ENCODE results near the gene PGLYRP2.

- TF ChIP-seq POLR2A (IDR thresholded peaks at IDR 0.05) (no peak), CTCF (IDR thresholded peaks at IDR 0.05) (no peak), POLR2AphosphoS5 (IDR thresholded peaks at IDR 0.05) (peak in 1 of 3 donors; percentile 11)
Measured at GRCh38 chr19:15488489-15489226, 9.4 kb upstream of the PGLYRP2 start.
